BE2C (cell line): ENCODE data around the gene GNB1.

Experiments
- DNase-seq: peaks from one replicate; pipeline ENCODE4 v3.0.0-alpha.2; 2020
- H3K27me3 ChIP-seq: fragments of 250-450 bp; sonication (Bioruptor Pico); 2 replicates; pipeline ENCODE4 v1.5.1; 2020; ENCODE audit warnings: mild to moderate bottlenecking
- H3K36me3 ChIP-seq: fragments of 250-450 bp; sonication (Bioruptor Pico); 2 replicates; pipeline ENCODE4 v1.5.1; 2020; ENCODE audit warnings: mild to moderate bottlenecking
- H3K4me1 ChIP-seq: fragments of 250-450 bp; sonication (Bioruptor Pico); 2 replicates; pipeline ENCODE4 v1.5.1; 2020
- H3K4me3 ChIP-seq: 2 replicates; pipeline ENCODE4 v1.5.1; 2011; ENCODE audit warnings: low read depth, low read length
- H3K9me3 ChIP-seq: fragments of 250-450 bp; sonication (Bioruptor Pico); 2 replicates; pipeline ENCODE4 v1.5.1; 2020
- TF ChIP-seq, protein P1 (sequence below): IDR thresholded peaks from 2 replicates; pipeline ENCODE4 v1.5.1; 2012; ENCODE audit warnings: mild to moderate bottlenecking, low read depth, low read length

GNB1 gene

DNA sequence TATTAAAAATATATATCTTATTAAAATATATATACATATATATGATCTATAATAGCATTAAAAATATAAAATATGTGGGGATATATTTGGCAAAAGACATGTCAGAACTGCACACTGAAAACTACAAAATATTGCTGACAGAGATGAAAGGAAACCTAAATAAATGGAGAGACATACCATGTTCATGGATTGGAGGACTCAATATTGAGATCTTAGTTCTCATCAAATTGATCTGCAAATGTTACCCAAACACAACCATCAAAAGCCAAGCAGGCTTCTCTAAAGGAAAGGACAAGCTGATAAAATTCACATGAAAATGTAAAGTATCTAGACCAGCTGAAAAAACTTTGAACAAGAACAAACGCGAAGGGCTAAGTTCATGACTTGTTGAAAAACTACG is 119.8 kb downstream of the GNB1 start:
- no peaks in the 10 kb centered on the region for H3K4me1 ChIP-seq
- peaks cover 67% of the 10 kb centered on the region for H3K36me3 ChIP-seq
- TF ChIP-seq, protein P1, sequence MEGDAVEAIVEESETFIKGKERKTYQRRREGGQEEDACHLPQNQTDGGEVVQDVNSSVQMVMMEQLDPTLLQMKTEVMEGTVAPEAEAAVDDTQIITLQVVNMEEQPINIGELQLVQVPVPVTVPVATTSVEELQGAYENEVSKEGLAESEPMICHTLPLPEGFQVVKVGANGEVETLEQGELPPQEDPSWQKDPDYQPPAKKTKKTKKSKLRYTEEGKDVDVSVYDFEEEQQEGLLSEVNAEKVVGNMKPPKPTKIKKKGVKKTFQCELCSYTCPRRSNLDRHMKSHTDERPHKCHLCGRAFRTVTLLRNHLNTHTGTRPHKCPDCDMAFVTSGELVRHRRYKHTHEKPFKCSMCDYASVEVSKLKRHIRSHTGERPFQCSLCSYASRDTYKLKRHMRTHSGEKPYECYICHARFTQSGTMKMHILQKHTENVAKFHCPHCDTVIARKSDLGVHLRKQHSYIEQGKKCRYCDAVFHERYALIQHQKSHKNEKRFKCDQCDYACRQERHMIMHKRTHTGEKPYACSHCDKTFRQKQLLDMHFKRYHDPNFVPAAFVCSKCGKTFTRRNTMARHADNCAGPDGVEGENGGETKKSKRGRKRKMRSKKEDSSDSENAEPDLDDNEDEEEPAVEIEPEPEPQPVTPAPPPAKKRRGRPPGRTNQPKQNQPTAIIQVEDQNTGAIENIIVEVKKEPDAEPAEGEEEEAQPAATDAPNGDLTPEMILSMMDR = no peak

DNA sequence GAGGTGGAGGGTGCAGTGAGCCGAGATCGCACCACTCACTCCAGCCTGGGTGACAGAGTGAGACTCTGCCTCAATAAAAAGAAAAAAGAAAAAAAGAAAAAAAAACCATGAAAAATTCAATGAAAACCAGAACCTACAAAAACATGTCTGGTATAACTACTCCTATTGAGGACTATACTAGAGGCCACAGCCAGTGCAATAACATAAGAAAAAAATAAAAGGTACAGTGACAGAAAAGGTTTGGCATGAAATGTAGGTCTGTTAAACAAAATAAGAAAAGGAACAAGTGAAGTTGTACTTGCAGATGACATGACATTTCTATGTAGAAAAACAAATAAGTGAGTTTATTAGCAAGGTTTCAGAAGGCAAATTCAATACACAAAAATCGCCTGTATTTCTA is 120.8 kb downstream of the GNB1 start:
- H3K36me3 ChIP-seq = peaks cover 70% of the 10 kb centered on the region
- no peak for DNase-seq
- TF ChIP-seq, protein P1 = no peak

More for the DNA sequence above, 119.8 kb downstream of the GNB1 start:
- DNase-seq = no peak
- Histone ChIP-seq H3K4me3 (no peak overlapping the region), H3K9me3 (peaks cover 5% of the 10 kb centered on the region), H3K27me3 (no peaks in the 10 kb centered on the region)

DNA sequence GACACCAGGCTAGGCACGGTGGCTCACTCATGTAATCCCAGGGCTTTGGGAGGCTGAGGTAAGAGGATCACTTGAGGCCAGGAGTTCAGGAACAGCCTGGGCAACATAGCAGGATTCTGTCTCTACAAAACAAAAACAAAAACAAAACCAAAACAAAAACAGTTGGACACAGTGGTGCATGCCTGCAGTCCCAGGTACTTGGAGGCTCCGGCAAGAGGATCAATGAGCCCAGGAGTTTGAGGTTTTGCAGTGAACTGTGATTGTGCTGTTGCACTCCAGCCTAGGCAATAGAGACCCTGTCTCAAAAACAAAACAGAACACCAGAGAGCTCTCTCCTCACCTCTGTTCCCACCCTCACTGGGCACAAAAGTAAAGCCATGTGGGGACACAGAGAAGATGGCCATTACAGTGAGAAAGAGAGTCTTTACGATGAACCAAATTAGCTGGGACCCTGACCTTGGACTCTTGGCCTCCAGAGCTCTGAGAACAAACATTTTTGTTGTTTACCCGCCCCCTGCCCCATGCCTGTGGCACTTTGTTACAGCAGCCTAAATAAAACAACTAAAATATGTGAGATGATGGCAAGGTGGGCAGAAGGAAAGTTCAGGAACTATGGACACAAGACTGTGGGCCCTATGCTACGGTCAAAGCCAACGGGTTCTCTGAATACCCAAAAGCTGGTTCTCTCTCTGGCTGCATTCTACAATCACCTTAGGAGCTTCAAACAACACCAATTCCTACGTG is 122.5 kb downstream of the GNB1 start:
- Histone ChIP-seq H3K4me1 (no peaks in the 10 kb centered on the region), H3K36me3 (peaks cover 77% of the 10 kb centered on the region), H3K4me3 (no peak overlapping the region), H3K9me3 (peaks cover 5% of the 10 kb centered on the region), H3K27me3 (no peaks in the 10 kb centered on the region)
- DNase-seq = no peak
- TF ChIP-seq, protein P1 = no peak

More for the DNA sequence above, 120.8 kb downstream of the GNB1 start:
- Histone ChIP-seq H3K27me3 (no peaks in the 10 kb centered on the region), H3K4me1 (no peaks in the 10 kb centered on the region), H3K9me3 (peaks cover 5% of the 10 kb centered on the region), H3K4me3 (no peak overlapping the region)

DNA sequence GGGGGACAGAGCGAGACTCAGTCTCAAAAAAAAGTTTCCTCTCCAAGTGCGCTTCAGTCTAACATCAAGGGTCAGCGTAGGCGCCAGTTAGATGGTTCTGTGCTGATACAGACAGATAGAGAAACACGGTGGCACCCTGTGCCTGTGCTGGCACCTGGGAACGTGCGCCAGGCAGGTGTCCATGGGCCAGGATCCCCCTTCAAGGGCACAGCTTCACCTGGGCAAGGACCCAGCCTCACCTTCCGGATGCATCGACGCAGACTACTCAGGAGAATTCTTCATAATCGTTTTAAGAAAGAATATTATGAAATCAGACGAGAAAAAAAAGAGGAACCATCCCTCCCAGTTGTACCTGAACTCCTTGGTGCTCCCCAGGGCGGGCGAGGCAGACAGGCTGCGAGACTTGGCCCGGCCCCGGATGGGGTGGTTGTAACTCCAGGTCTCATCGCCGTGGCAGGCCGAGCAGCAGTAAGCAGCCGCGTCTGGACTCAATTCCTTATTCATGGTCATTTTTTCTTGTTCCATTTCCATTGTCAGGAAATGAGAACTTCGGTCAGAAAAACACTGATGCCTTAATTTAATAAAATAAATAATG is 125.9 kb downstream of the GNB1 start:
- Histone ChIP-seq H3K27me3 (no peaks in the 10 kb centered on the region), H3K4me3 (no peak overlapping the region), H3K36me3 (peaks cover 81% of the 10 kb centered on the region), H3K9me3 (0 out of 2 replicates have a peak, but pooled peaks cover 2% of the 10 kb centered on the region), H3K4me1 (no peaks in the 10 kb centered on the region)
- TF ChIP-seq, protein P1 = no peak
- DNase-seq = no peak

DNA sequence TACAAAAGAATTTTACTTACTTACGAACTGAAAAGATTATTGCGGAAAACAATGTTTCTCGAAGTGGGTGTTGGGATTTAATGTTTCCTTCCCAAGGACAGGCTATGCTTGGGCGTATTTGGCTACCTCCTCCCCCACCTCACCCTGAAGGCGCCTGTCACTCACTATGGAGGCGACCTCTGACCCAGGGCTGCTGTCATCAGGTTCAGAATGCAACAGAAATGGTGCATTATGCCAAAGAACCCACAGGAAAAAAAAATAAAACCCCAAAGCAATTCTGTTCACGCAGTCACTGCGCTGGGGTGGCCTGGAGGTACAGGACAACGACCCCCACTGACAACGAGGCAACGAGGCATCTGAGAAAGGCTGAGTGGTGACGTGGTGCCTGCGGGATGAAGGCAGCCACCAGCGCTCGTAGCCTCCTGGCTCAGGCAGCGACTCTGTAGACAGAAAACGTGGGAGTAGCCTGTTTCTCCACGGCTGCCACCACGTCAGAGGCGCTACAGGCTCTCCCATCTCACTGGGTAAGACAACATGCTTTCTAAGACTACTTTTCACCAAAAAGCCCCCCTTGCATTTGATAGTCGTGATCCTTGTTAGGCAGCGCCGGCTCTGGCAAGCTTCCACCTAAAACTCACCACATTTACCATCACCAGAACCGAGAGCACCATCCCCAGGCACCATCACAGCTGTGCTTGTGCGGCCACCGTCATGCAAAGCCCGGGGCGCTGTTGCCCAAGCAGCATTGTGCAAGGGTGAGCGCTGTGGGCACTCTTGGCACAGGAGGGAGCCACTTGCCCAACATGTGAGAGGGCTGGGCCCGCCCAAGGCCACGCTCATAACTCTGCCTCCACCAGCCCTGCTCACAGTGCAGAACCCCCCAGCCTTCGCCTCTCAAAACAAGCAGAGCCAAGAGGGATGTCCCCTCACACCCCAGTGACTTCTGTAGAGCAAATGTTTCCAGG is 126.9 kb downstream of the GNB1 start:
- peaks cover 2% of the 10 kb centered on the region; the same call in 1 of the 2 replicates for H3K4me1 ChIP-seq
- peaks cover 85% of the 10 kb centered on the region for H3K36me3 ChIP-seq

More for the DNA sequence above, 126.9 kb downstream of the GNB1 start:
- H3K4me3 ChIP-seq = no peak overlapping the region
- DNase-seq = no peak
- H3K9me3 ChIP-seq = 0 out of 2 replicates have a peak, but pooled peaks cover 2% of the 10 kb centered on the region
- no peaks in the 10 kb centered on the region for H3K27me3 ChIP-seq
- TF ChIP-seq, protein P1 = no peak
